HepG2 (cell line): ENCODE data around the gene SYNGR2. TPM values are rescaled to one million over a fixed set of nuclear protein-coding genes. Genes with fewer than 3 reads are reported as not detected.

ENCODE experiments used
- CENPX ChIP-seq: sonication (generic); formaldehyde crosslinking; IDR thresholded peaks from 2 replicates; pipeline ENCODE4 v1.9.0; 2021; ENCODE audit warnings: mild to moderate bottlenecking, missing genetic modification reagents, moderate library complexity
- GPBP1L1 ChIP-seq: sonication (generic); formaldehyde crosslinking; IDR thresholded peaks from 2 replicates; pipeline ENCODE4 v1.5.0; 2020; ENCODE audit warnings: mild to moderate bottlenecking, missing genetic modification reagents
- HCFC1 ChIP-seq: fragments of 150-350 bp; IDR thresholded peaks from 2 replicates; pipeline ENCODE4 v1.6.1; 2014; ENCODE audit warnings: low read depth, low read length
- KLF11 ChIP-seq: IDR thresholded peaks from 2 replicates; pipeline ENCODE4 v1.6.1; 2016; ENCODE audit warnings: missing compliant biosample characterization
- KLF13 ChIP-seq: sonication (generic); formaldehyde crosslinking; IDR thresholded peaks from 2 replicates; pipeline ENCODE4 v1.4.0; 2020; ENCODE audit warnings: mild to moderate bottlenecking, missing genetic modification reagents
- RBFOX2 ChIP-seq: fragments of 200-400 bp; formaldehyde crosslinking; IDR thresholded peaks from 2 replicates; pipeline ENCODE4 v1.6.1; 2017; ENCODE audit warnings: low read depth, mild to moderate bottlenecking, low read length
- SALL1 ChIP-seq: sonication (generic); formaldehyde crosslinking; IDR thresholded peaks from 2 replicates; pipeline ENCODE4 v1.8.0; 2022; ENCODE audit warnings: mild to moderate bottlenecking, missing genetic modification reagents
- SAP130 ChIP-seq: IDR thresholded peaks from 2 replicates; pipeline ENCODE4 v1.6.1; 2016; ENCODE audit warnings: low read depth
- SSRP1 ChIP-seq: IDR thresholded peaks from 2 replicates; pipeline ENCODE4 v1.6.1; 2016; ENCODE audit warnings: control low read depth
- TERF1 ChIP-seq: sonication (generic); formaldehyde crosslinking; IDR thresholded peaks from 2 replicates; pipeline ENCODE4 v1.8.0; 2022; ENCODE audit warnings: mild to moderate bottlenecking, missing genetic modification reagents, moderate library complexity
- YY1 ChIP-seq: IDR thresholded peaks from 2 replicates; pipeline ENCODE4 v1.6.1; 2011; ENCODE audit warnings: low read length, low read depth, moderate library complexity, mild to moderate bottlenecking; ENCODE audit not compliant: insufficient read depth, insufficient replicate concordance
- ZBTB38 ChIP-seq: sonication (generic); formaldehyde crosslinking; IDR thresholded peaks from 2 replicates; pipeline ENCODE4 v1.5.1; 2020; ENCODE audit warnings: mild to moderate bottlenecking, missing genetic modification reagents
- ZFP91 ChIP-seq: sonication (generic); formaldehyde crosslinking; IDR thresholded peaks from 2 replicates; pipeline ENCODE4 v1.9.0; 2022; ENCODE audit warnings: missing genetic modification reagents, mild to moderate bottlenecking, borderline replicate concordance
- ZNF136 ChIP-seq: sonication (generic); formaldehyde crosslinking; IDR thresholded peaks from 2 replicates; pipeline ENCODE4 v1.8.1; 2022; ENCODE audit warnings: low read depth, mild to moderate bottlenecking, moderate library complexity, missing genetic modification reagents
- ZNF335 ChIP-seq: sonication (generic); formaldehyde crosslinking; IDR thresholded peaks from 2 replicates; pipeline ENCODE4 v1.4.0; 2020; ENCODE audit warnings: missing genetic modification reagents
- ZNF33A ChIP-seq: sonication (generic); formaldehyde crosslinking; IDR thresholded peaks from 2 replicates; pipeline ENCODE4 v1.5.1; 2020; ENCODE audit warnings: missing genetic modification reagents, mild to moderate bottlenecking, moderate library complexity, borderline replicate concordance
- ZNF574 ChIP-seq: sonication (generic); formaldehyde crosslinking; IDR thresholded peaks from 2 replicates; pipeline ENCODE4 v1.4.0; 2020; ENCODE audit warnings: missing genetic modification reagents
- polyA plus RNA-seq, 8 experiments: library from polyadenylated mRNA; depleted of rRNA in 3 of 8; stranded (reverse) in 7 of 8; unstranded in 1 of 8; fragments of >200 nt; fragmentation: Illumina TruSeq in 4 of 8; extraction: Trizol in 4 of 8; gene quantifications; 2 replicates each; pipeline versions ENCODE4 v1.2.1 to v1.2.3, GENCODE V29; 2011 to 2016; ENCODE audit warnings: low read depth in 4 of 8, missing spikeins in 1 of 8, mixed read lengths in 1 of 8; ENCODE audit not compliant: insufficient read depth in 1 of 8
- total RNA-seq, 5 experiments: library from RNA; depleted of rRNA; stranded (reverse); fragments of >200 nt; fragmentation: Illumina TruSeq; extraction: Trizol; gene quantifications; 2 replicates each; pipeline ENCODE4 v1.2.3, GENCODE V29; 2016; ENCODE audit warnings: low read depth in 1 of 5

SYNGR2 gene
- total and polyA plus RNA-seq, 2 of the 13 experiments (the other 11 are each of a cell fraction or from before 2014, with no cell fraction given): 46.7 to 170 TPM

- TF ChIP-seq SAP130 (CRISPR knock-in tag): no peak
- TF ChIP-seq KLF11 (CRISPR knock-in tag): no peak
- TF ChIP-seq ZNF335: no peak
- 0 out of 2 replicates have a peak, but pooled peaks have one; percentile 34 for TF ChIP-seq SSRP1 (CRISPR knock-in tag)
- TF ChIP-seq CENPX (CRISPR knock-in tag): no peak
- peak; percentile 19 for TF ChIP-seq YY1
- TF ChIP-seq HCFC1: no peak
- TF ChIP-seq ZNF574 (CRISPR knock-in tag): 0 out of 2 replicates have a peak, but pooled peaks have one; percentile 24
- TF ChIP-seq ZBTB38 (CRISPR knock-in tag): peak; percentile 34; the same call in 1 of the 2 replicates
- TF ChIP-seq ZNF33A (CRISPR knock-in tag): no peak
- peak; percentile 24; the same call in 1 of the 2 replicates for TF ChIP-seq SALL1 (CRISPR knock-in tag)
- peak; percentile 56; the same call in 1 of the 2 replicates for TF ChIP-seq ZFP91 (CRISPR knock-in tag)
- TF ChIP-seq GPBP1L1: no peak
- TF ChIP-seq KLF13 (CRISPR knock-in tag): no peak
- TF ChIP-seq TERF1 (CRISPR knock-in tag): no peak
- peak; percentile 56 for TF ChIP-seq RBFOX2
- no peak for TF ChIP-seq ZNF136
These were observed 8.2 kb downstream of the SYNGR2 start (continued) for GRCh38 chr17:78176548-78177025.
